ENCODE measurements around the gene SHTN1. TPM values are rescaled to one million over a fixed set of nuclear protein-coding genes. Genes with fewer than 3 reads are reported as not detected.

SHTN1 gene
- total RNA-seq, 4 donors from 2014 or later, result 8.1 to 36.7 (median 20.0) TPM

GRCh38 chr10:116995648-116996047 lies 9.3 kb downstream of the SHTN1 start:
- TF ChIP-seq, protein P1, sequence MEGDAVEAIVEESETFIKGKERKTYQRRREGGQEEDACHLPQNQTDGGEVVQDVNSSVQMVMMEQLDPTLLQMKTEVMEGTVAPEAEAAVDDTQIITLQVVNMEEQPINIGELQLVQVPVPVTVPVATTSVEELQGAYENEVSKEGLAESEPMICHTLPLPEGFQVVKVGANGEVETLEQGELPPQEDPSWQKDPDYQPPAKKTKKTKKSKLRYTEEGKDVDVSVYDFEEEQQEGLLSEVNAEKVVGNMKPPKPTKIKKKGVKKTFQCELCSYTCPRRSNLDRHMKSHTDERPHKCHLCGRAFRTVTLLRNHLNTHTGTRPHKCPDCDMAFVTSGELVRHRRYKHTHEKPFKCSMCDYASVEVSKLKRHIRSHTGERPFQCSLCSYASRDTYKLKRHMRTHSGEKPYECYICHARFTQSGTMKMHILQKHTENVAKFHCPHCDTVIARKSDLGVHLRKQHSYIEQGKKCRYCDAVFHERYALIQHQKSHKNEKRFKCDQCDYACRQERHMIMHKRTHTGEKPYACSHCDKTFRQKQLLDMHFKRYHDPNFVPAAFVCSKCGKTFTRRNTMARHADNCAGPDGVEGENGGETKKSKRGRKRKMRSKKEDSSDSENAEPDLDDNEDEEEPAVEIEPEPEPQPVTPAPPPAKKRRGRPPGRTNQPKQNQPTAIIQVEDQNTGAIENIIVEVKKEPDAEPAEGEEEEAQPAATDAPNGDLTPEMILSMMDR (IDR thresholded peaks at IDR 0.05; ENCODE audit: low read depth), result no peak

GRCh38 chr10:116994113-116994890 lies 10.7 kb downstream of the SHTN1 start:
- TF ChIP-seq, protein P1 (IDR thresholded peaks at IDR 0.05; ENCODE audit: low read depth), result no peak

DNA sequence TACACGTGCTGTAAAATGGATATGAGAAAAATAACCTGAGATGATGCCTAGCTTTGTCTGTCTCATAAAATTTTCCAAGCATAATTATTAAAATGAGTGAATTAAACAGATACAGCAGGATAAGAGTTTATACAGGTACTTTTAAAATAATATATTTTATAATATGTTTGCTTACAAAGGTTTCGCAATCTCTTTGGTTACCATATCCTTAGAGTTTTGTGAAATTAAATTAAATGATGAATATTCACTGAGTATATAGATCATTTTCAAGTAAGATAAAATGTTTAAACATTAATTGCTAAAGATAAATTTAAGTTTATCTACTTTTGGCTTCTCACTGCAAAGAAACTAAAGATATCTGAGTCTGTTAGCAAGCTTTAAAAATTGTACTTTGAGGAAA lies 11.4 kb downstream of the SHTN1 start:
- TF ChIP-seq, protein P1 (IDR thresholded peaks at IDR 0.05; ENCODE audit: low read depth), result no peak

- TF ChIP-seq, protein P1 (IDR thresholded peaks at IDR 0.05; ENCODE audit: low read depth), result no peak
Measured at GRCh38 chr10:116992183-116992582, 12.8 kb downstream of the SHTN1 start.

- TF ChIP-seq, protein P1 (IDR thresholded peaks at IDR 0.05; ENCODE audit: low read depth), result no peak
Measured at GRCh38 chr10:116990276-116990800, 14.6 kb downstream of the SHTN1 start.

DNA sequence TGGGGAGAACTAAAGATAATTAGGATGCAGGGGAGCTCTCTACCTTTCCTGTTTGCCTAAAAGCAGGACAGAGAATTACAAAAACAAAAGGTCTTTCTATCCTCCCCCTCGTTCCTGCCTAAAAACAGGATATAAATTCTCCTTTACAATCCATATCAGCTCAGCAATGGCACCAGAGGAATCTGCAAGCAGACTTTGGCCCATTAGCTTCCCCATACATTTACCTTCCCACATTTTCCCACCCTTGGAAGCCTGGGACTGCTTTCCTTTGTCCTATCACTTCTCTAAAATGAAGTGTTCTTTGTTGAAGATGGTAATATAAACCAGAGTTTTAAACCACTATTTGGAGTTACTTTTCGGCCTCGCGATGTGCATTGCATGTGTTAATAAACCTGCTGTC lies 15.5 kb downstream of the SHTN1 start:
- TF ChIP-seq, protein P1 (IDR thresholded peaks at IDR 0.05; ENCODE audit: low read depth), result no peak

- TF ChIP-seq, protein P1 (IDR thresholded peaks at IDR 0.05; ENCODE audit: low read depth), result no peak
Measured at GRCh38 chr10:116988311-116988710, 16.7 kb downstream of the SHTN1 start.

Data from subcutaneous adipose tissue (tissue), 4 donors.